ENCODE results near the gene ZNF512.
"Not testable (repeated sequence)": the region's sequence is repeated elsewhere in the genome, so short reads cannot be mapped to it uniquely, and the experiment has no call there.

ZNF512 gene

GRCh38 chr2:27549303-27549702 lies 33.5 kb upstream of the ZNF512 start:
- no peak for TF ChIP-seq CTCF (IDR thresholded peaks at IDR 0.05; ENCODE audit: low read depth, low read length, missing control alignments)
- no peak for DNase-seq (ENCODE audit: low read depth)
- no peak overlapping the region for H3K4me3 ChIP-seq (ENCODE audit: low read depth, low read length)
- in situ Hi-C loops (cut with HindIII; ENCODE audit: low sequenced_read_pairs): no loop called here

- no peak overlapping the region for H3K4me3 ChIP-seq (ENCODE audit: low read depth, low read length)
- TF ChIP-seq CTCF (IDR thresholded peaks at IDR 0.05; ENCODE audit: low read depth, low read length, missing control alignments): no peak
- no peak for DNase-seq (ENCODE audit: low read depth)
- in situ Hi-C loops (cut with HindIII; ENCODE audit: low sequenced_read_pairs): no loop called here
Observed at GRCh38 chr2:27551514-27551913, 31.3 kb upstream of the ZNF512 start.

DNA sequence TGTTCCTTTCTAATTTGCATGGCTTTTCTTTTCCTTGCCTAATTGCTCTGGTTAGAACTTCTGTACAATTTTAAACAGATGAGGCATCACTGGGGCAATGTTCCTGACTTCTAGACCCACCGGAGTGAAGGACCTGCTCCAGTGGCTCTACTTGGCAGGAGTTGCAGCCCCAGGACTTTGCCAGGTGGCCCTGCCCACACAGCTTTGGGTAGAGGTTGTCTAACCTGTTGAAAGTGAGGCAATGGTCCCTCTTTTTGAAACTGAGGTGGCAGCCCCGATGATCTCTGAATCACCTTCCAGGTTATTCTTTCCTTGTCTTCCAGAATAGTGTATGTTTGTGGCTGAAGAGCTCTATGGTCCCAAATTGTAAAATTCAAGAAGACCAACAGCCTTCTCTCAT lies 29.9 kb upstream of the ZNF512 start:
- no peak for TF ChIP-seq CTCF (IDR thresholded peaks at IDR 0.05; ENCODE audit: low read depth, low read length, missing control alignments)
- in situ Hi-C loops (cut with HindIII; ENCODE audit: low sequenced_read_pairs): no loop called here
- no peak for DNase-seq (ENCODE audit: low read depth)
- no peak overlapping the region for H3K4me3 ChIP-seq (ENCODE audit: low read depth, low read length)

DNA sequence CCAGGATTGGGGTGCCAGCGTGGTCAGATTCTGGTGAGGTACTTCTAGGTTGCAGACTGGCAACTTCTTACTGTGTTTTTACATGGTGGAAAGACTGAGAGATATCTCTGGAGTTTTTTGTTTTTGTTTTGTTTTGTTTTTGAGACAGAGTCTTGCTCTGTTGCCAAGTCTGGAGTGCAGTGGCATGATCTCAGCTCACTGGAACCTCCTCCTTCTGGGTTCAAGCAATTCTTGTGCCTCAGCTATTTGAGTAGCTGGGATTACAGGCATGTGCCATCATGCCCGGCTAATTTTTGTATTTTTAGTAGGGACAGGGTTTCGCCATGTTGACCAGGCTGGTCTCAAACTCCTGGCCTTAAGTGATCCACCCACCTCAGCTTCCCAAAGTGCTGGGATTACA lies 28.4 kb upstream of the ZNF512 start:
- in situ Hi-C loops (cut with HindIII; ENCODE audit: low sequenced_read_pairs); DNase-seq (ENCODE audit: low read depth): not testable (repeated sequence)

GRCh38 chr2:27559228-27559627 lies 23.6 kb upstream of the ZNF512 start:
- H3K4me3 ChIP-seq (ENCODE audit: low read depth, low read length): no peak overlapping the region
- in situ Hi-C loops (cut with HindIII; ENCODE audit: low sequenced_read_pairs): no loop called here
- no peak for TF ChIP-seq CTCF (IDR thresholded peaks at IDR 0.05; ENCODE audit: low read depth, low read length, missing control alignments)
- no peak for DNase-seq (ENCODE audit: low read depth)

More for the DNA sequence above, 28.4 kb upstream of the ZNF512 start:
- H3K4me3 ChIP-seq (ENCODE audit: low read depth, low read length): not testable (repeated sequence)

GRCh38 chr2:27561060-27561459 lies 21.8 kb upstream of the ZNF512 start:
- no peak overlapping the region for H3K4me3 ChIP-seq (ENCODE audit: low read depth, low read length)
- no peak for DNase-seq (ENCODE audit: low read depth)
- in situ Hi-C loops (cut with HindIII; ENCODE audit: low sequenced_read_pairs): no loop called here
- TF ChIP-seq CTCF (IDR thresholded peaks at IDR 0.05; ENCODE audit: low read depth, low read length, missing control alignments): no peak

GRCh38 chr2:27566628-27567027 lies 16.2 kb upstream of the ZNF512 start:
- in situ Hi-C loops (cut with HindIII; ENCODE audit: low sequenced_read_pairs): no loop called here
- H3K4me3 ChIP-seq (ENCODE audit: low read depth, low read length): no peak overlapping the region
- TF ChIP-seq CTCF (IDR thresholded peaks at IDR 0.05; ENCODE audit: low read depth, low read length, missing control alignments): no peak
- no peak for DNase-seq (ENCODE audit: low read depth)
